RWPE2 (cell line): ENCODE measurements around the gene EHBP1L1.

ENCODE experiments used
- ATAC-seq: fragments of 200-7000 bp; cut with Tn5 transposase; 3 replicates; pipeline ENCODE4 v1.9.1; 2021; ENCODE audit warnings: low read depth
- DNase-seq: peaks from one replicate; pipeline ENCODE4 v3.0.0-alpha.2; 2020; ENCODE audit warnings: low spot score
- H3K27ac ChIP-seq: fragments of 450-650 bp; 2 replicates; pipeline ENCODE4 v1.5.1; 2017; ENCODE audit warnings: mild to moderate bottlenecking; ENCODE audit not compliant: poor library complexity, severe bottlenecking
- H3K27me3 ChIP-seq: fragments of 250-450 bp; sonication (Bioruptor Pico); 2 replicates; pipeline ENCODE4 v1.5.1; 2021; ENCODE audit warnings: mild to moderate bottlenecking, moderate library complexity; ENCODE audit not compliant: insufficient read depth, poor library complexity, severe bottlenecking
- H3K36me3 ChIP-seq: fragments of 250-450 bp; sonication (Bioruptor Pico); 2 replicates; pipeline ENCODE4 v1.5.1; 2020; ENCODE audit warnings: low read depth, mild to moderate bottlenecking, moderate library complexity
- H3K4me1 ChIP-seq: fragments of 250-450 bp; sonication (Bioruptor Pico); 2 replicates; pipeline ENCODE4 v1.5.1; 2021; ENCODE audit warnings: mild to moderate bottlenecking, moderate library complexity; ENCODE audit not compliant: insufficient read depth, poor library complexity, severe bottlenecking
- H3K4me3 ChIP-seq: fragments of 250-450 bp; sonication (Bioruptor Pico); 2 replicates; pipeline ENCODE4 v1.5.1; 2021; ENCODE audit warnings: mild to moderate bottlenecking, moderate library complexity; ENCODE audit not compliant: severe bottlenecking
- H3K9me3 ChIP-seq: fragments of 250-450 bp; sonication (Bioruptor Pico); 2 replicates; pipeline ENCODE4 v1.5.1; 2021; ENCODE audit warnings: mild to moderate bottlenecking, moderate library complexity; ENCODE audit not compliant: severe bottlenecking
- TF ChIP-seq, protein P1 (sequence below): fragments of 450-650 bp; IDR thresholded peaks from one replicate; pipeline ENCODE4 v1.5.1; 2017; ENCODE audit warnings: mild to moderate bottlenecking, moderate library complexity; ENCODE audit not compliant: poor library complexity, severe bottlenecking

Gene EHBP1L1

DNA sequence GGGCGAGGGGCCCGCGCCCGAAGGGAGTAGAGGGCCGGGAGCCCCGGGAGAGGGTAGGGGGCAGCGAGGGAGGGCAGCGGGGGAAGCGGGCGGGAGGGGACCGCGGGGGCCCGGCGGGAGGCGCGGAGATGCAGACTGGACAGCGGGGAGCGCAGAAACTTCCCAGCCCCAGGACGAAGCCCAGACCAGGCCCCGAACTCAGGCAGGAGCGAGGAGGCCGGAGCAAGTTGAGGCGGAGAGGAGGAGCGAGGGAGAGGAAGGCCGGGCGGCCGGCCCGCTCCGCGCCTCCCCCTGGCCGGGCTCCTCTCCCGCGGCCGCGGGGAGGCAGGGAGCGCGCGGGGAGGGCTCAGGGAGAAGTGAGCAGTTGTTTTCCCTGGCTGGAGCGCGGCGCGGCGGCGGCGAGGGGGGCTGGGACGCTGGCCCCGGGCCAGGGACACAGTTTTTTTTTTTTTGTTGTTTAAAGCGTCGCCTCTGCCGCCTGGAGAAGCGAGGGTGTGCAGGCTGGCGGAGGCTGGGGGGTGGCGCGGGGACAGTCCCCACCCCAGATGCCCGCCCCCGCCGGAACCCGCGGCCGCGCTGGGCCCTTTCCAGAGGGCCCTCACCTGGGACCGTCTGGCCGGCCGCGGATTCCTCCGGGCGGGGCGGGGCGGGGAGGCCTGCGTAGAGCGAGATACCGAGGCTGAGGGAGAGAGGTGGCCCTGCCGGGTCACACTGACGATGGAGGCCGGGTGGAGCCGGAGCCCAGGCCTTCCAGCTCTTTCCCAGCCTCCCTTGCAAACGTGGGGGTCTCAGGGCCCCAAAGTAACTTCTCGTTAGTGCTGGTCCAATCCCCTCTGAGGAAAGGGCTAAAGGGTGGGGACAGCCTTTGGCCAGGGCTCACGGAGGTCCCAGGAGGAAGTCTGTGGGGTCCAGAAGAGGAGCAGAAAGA is 17.6 kb upstream of the EHBP1L1 start, which contains the start of gene LTBP3:
Gene LTBP3 (minus strand): TSS at position 358 of the 928 bp plus-strand sequence. CDS start 400 bp downstream, outside the sequence.
- TF ChIP-seq, protein P1, sequence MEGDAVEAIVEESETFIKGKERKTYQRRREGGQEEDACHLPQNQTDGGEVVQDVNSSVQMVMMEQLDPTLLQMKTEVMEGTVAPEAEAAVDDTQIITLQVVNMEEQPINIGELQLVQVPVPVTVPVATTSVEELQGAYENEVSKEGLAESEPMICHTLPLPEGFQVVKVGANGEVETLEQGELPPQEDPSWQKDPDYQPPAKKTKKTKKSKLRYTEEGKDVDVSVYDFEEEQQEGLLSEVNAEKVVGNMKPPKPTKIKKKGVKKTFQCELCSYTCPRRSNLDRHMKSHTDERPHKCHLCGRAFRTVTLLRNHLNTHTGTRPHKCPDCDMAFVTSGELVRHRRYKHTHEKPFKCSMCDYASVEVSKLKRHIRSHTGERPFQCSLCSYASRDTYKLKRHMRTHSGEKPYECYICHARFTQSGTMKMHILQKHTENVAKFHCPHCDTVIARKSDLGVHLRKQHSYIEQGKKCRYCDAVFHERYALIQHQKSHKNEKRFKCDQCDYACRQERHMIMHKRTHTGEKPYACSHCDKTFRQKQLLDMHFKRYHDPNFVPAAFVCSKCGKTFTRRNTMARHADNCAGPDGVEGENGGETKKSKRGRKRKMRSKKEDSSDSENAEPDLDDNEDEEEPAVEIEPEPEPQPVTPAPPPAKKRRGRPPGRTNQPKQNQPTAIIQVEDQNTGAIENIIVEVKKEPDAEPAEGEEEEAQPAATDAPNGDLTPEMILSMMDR = no peak
- Histone ChIP-seq H3K27ac (peak within 1 kb of the TSS; percentile 85), H3K36me3 (no peaks in the 10 kb centered on the region), H3K27me3 (no peaks in the 10 kb centered on the region), H3K9me3 (no peaks in the 10 kb centered on the region), H3K4me3 (peak within 1 kb of the TSS; percentile 33), H3K4me1 (peaks cover 50% of the 10 kb centered on the region)
- peak; percentile 63 for DNase-seq
- 0 out of 3 replicates have a peak, but pooled peaks have one; percentile 12 for ATAC-seq

DNA sequence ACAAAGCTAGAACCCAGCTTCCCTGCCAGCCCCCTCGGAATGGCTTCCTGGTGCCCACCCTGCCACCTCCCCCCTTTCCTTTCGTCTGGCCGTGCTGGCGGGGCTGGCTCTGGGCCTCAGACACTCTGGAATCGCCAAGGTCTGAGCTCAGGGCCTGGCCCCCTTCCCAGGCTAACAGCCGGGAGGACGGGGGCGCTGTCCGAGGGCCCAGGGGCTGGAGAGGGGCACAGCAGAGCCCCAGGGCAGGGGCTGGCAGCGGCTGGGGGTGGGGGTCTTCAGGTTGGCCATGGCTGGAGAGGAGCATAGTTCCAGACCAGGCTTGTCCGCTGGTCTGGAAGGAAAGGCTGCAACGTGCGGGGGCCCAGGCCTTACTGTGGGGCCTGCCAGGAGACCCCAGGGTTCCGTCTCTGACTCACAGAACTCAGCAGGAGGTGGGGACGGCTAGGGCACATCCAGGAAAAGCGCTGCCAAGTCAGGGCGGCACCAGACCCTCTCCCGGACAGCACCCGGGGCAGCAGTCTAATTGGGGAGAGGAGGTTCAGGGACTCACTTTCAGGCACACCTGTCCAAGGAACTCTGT is 16.8 kb upstream of the EHBP1L1 start:
- Histone ChIP-seq H3K27me3 (no peaks in the 10 kb centered on the region), H3K9me3 (no peaks in the 10 kb centered on the region), H3K36me3 (no peaks in the 10 kb centered on the region), H3K4me1 (peaks cover 50% of the 10 kb centered on the region), H3K27ac (peak overlapping the region; percentile 85), H3K4me3 (no peak overlapping the region)
- TF ChIP-seq, protein P1 = no peak
- DNase-seq (peak; percentile 52), ATAC-seq (no peak)

DNA sequence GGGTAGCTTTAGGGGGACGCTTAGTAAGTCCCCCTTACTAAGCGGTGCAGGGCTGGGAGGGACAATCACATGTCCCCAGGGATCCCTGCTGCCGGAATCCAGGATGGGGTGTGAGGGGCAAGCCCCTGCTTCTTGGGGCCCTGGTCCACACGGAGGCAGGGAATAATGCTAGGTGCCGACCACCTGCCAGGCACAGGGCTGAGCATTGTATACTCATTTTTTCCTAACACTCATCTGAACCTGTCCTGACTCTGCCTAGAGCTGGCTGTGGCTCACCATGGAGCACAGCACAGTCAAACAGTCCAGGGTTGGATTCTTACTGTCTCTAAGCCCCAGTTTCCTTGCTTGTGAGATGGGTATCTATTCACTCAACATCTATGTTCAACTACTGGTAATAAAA is 16.3 kb upstream of the EHBP1L1 start:
- TF ChIP-seq, protein P1 = no peak
- Histone ChIP-seq H3K4me1 (peaks cover 50% of the 10 kb centered on the region), H3K27ac (peak overlapping the region; percentile 85), H3K4me3 (no peak overlapping the region), H3K36me3 (no peaks in the 10 kb centered on the region), H3K9me3 (no peaks in the 10 kb centered on the region), H3K27me3 (no peaks in the 10 kb centered on the region)
- DNase-seq (no peak), ATAC-seq (no peak)

DNA sequence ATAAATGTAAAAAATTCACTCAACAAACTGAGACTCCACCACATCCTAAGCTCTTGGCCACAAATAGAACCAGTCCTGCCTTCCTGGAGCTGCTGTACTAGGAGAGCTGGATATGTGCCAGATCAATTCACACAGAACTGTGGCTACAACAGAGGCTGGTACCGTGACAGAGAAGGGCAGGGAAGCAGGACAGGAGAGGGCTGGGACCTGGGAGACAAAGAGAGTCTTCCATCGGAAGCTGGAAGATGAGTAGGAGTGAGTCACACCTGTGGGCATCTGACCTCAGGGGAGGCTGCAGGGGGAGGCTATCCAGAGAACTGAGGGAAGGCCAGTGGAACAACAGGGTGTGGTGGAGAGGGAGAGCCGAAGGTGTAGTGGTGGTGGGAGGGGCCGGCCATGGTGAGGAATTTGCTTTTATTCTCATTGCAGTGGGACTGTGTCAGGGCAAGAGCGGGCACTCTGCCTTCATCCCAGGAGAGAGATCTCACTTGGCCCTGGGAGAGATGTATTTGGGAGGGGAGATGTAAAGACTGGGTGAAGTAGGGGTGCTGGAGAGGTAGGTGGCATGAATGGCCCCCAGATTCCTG is 15.8 kb upstream of the EHBP1L1 start:
- no peak overlapping the region for H3K4me3 ChIP-seq
- peak overlapping the region; percentile 85 for H3K27ac ChIP-seq
- TF ChIP-seq, protein P1 = no peak
- H3K27me3 ChIP-seq = no peaks in the 10 kb centered on the region
- DNase-seq (peak; percentile 89), ATAC-seq (peak; percentile 66)
- H3K4me1 ChIP-seq = peaks cover 50% of the 10 kb centered on the region
- H3K36me3 ChIP-seq = no peaks in the 10 kb centered on the region
- H3K9me3 ChIP-seq = no peaks in the 10 kb centered on the region
